ENCODE measurements around the gene NEAT1.

DNA sequence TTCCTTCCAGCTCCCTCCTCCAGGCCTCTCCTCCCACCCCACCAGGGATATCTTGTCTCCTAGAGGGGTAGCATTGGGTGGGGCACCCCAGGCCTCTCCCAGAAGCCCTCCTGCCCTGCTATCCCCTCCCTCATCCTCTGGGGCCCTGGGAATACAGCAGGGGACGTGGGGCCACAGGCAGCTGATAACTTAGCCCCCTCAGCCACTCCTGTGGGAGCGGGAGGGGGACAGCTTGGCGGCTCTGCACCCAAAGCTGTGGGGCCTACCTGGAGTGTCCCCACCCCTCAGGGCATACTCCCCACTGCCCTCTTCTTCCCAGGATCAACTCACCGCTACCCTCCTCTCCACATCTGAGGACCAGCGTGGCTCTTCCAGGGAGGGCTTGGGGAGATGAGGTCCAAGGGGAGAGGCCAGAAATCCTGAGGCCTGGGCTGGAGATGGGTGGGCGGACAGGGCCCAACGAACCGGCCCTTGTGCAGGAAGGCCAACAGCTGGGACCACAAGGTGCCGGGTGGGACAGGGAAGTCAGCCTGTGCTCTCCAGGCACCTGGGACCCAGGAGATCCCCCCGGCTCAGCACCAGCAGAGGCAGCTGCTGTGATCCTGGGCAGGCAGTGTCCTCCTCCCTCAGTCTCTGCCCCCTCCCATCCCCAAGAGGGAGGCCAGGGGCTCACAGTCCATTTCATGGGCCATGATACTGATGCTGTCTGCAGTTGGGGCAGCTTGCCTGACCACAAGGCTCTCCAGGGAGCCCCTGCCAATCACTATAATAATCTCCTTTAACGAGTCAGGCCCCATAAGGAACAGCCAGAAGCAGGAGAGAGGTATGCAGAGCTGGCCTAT is 23.2 kb downstream of the NEAT1 start:
- TF ChIP-seq EZH2 (optimal IDR thresholded peaks at IDR 0.05; ENCODE audit: low read depth, low read length) (no peak), EZH2phosphoT487 (IDR thresholded peaks at IDR 0.05; ENCODE audit: low read length) (no peak)
- TF ChIP-seq, protein P1, sequence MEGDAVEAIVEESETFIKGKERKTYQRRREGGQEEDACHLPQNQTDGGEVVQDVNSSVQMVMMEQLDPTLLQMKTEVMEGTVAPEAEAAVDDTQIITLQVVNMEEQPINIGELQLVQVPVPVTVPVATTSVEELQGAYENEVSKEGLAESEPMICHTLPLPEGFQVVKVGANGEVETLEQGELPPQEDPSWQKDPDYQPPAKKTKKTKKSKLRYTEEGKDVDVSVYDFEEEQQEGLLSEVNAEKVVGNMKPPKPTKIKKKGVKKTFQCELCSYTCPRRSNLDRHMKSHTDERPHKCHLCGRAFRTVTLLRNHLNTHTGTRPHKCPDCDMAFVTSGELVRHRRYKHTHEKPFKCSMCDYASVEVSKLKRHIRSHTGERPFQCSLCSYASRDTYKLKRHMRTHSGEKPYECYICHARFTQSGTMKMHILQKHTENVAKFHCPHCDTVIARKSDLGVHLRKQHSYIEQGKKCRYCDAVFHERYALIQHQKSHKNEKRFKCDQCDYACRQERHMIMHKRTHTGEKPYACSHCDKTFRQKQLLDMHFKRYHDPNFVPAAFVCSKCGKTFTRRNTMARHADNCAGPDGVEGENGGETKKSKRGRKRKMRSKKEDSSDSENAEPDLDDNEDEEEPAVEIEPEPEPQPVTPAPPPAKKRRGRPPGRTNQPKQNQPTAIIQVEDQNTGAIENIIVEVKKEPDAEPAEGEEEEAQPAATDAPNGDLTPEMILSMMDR (IDR thresholded peaks at IDR 0.05; ENCODE audit: low read length): no peak
